ENCODE measurements around the gene DCC. TPM values are rescaled to one million over a fixed set of nuclear protein-coding genes. Genes with fewer than 3 reads are reported as not detected.

Gene DCC
- total and polyA plus RNA-seq, 2 experiments from 2014 or later: 0.53 to 0.73 TPM

DNA sequence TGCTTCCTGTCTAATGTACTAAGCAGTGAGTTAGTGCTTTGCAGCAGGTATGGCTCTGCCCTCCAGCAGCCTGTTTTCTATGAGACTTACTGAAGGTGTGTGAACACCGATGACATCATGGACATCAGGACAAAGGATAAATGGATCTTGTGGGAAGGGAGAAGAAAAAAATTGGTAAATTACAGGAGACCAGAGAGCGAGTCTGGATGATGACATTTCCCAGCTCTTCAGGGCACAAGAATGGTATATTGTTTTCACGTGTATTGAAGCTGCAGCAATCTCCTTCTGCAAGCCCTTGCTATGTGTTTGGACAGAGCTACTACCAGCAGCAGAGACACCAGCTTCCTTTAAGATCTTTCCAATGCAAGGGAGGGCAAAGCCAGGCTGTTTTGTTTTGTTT is 47.2 kb downstream of the DCC start:
- Mint-ChIP-seq H3K9me3 (no peaks in the 10 kb centered on the region), H3K36me3 (ENCODE audit: low read depth) (no peaks in the 10 kb centered on the region), H3K27ac (no peak overlapping the region), H3K4me3 (no peak overlapping the region), H3K27me3 (ENCODE audit: insufficient read depth, low read depth, poor library complexity) (no peaks in the 10 kb centered on the region), H3K4me1 (no peaks in the 10 kb centered on the region)
- H3K27ac ChIP-seq (ENCODE audit: low read depth): no peak overlapping the region
- no peak for DNase-seq (ENCODE audit: low spot score)
- no peaks in the 10 kb centered on the region for H3K79me2 ChIP-seq (replicated peaks; ENCODE audit: insufficient read depth)
- no peaks in the 10 kb centered on the region for H3K27me3 ChIP-seq (ENCODE audit: insufficient read depth)
- H3K4me3 ChIP-seq: no peak overlapping the region
- H2AFZ ChIP-seq: no peak overlapping the region
- H3K36me3 ChIP-seq (ENCODE audit: insufficient read depth): no peaks in the 10 kb centered on the region
- H3K9me2 ChIP-seq (ENCODE audit: insufficient read depth): no peaks in the 10 kb centered on the region
- H3F3A ChIP-seq (replicated peaks; ENCODE audit: low read depth): no peaks in the 10 kb centered on the region
- TF ChIP-seq CREB1 (CRISPR knock-in tag; IDR thresholded peaks at IDR 0.05; ENCODE audit: low read depth): no peak
- TF ChIP-seq JUNB (IDR thresholded peaks at IDR 0.05; ENCODE audit: unreplicated experiment): no peak
- TF ChIP-seq, protein P1, sequence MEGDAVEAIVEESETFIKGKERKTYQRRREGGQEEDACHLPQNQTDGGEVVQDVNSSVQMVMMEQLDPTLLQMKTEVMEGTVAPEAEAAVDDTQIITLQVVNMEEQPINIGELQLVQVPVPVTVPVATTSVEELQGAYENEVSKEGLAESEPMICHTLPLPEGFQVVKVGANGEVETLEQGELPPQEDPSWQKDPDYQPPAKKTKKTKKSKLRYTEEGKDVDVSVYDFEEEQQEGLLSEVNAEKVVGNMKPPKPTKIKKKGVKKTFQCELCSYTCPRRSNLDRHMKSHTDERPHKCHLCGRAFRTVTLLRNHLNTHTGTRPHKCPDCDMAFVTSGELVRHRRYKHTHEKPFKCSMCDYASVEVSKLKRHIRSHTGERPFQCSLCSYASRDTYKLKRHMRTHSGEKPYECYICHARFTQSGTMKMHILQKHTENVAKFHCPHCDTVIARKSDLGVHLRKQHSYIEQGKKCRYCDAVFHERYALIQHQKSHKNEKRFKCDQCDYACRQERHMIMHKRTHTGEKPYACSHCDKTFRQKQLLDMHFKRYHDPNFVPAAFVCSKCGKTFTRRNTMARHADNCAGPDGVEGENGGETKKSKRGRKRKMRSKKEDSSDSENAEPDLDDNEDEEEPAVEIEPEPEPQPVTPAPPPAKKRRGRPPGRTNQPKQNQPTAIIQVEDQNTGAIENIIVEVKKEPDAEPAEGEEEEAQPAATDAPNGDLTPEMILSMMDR (conservative IDR thresholded peaks at IDR 0.05; ENCODE audit: low read depth in 2 of 2): no peak
- TF ChIP-seq ZNF114 (CRISPR knock-in tag; IDR thresholded peaks at IDR 0.05): no peak
- TF ChIP-seq STAT1 (IDR thresholded peaks at IDR 0.05; ENCODE audit: unreplicated experiment): no peak
- TF ChIP-seq NANOG (IDR thresholded peaks at IDR 0.05; ENCODE audit: borderline replicate concordance): no peak
- TF ChIP-seq, protein P2, sequence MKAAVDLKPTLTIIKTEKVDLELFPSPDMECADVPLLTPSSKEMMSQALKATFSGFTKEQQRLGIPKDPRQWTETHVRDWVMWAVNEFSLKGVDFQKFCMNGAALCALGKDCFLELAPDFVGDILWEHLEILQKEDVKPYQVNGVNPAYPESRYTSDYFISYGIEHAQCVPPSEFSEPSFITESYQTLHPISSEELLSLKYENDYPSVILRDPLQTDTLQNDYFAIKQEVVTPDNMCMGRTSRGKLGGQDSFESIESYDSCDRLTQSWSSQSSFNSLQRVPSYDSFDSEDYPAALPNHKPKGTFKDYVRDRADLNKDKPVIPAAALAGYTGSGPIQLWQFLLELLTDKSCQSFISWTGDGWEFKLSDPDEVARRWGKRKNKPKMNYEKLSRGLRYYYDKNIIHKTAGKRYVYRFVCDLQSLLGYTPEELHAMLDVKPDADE (IDR thresholded peaks at IDR 0.05): no peak
- TF ChIP-seq, protein P3, sequence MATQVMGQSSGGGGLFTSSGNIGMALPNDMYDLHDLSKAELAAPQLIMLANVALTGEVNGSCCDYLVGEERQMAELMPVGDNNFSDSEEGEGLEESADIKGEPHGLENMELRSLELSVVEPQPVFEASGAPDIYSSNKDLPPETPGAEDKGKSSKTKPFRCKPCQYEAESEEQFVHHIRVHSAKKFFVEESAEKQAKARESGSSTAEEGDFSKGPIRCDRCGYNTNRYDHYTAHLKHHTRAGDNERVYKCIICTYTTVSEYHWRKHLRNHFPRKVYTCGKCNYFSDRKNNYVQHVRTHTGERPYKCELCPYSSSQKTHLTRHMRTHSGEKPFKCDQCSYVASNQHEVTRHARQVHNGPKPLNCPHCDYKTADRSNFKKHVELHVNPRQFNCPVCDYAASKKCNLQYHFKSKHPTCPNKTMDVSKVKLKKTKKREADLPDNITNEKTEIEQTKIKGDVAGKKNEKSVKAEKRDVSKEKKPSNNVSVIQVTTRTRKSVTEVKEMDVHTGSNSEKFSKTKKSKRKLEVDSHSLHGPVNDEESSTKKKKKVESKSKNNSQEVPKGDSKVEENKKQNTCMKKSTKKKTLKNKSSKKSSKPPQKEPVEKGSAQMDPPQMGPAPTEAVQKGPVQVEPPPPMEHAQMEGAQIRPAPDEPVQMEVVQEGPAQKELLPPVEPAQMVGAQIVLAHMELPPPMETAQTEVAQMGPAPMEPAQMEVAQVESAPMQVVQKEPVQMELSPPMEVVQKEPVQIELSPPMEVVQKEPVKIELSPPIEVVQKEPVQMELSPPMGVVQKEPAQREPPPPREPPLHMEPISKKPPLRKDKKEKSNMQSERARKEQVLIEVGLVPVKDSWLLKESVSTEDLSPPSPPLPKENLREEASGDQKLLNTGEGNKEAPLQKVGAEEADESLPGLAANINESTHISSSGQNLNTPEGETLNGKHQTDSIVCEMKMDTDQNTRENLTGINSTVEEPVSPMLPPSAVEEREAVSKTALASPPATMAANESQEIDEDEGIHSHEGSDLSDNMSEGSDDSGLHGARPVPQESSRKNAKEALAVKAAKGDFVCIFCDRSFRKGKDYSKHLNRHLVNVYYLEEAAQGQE (IDR thresholded peaks at IDR 0.05; ENCODE audit: unreplicated experiment): no peak
- TF ChIP-seq EZH2phosphoT487 (IDR thresholded peaks at IDR 0.05; ENCODE audit: unreplicated experiment): no peak
- no peak for TF ChIP-seq EZH2 (IDR thresholded peaks at IDR 0.05; ENCODE audit: low read depth, unreplicated experiment)
- TF ChIP-seq POLR2AphosphoS5 (IDR thresholded peaks at IDR 0.05; ENCODE audit: low read depth): no peak
- TF ChIP-seq ZNF331 (CRISPR knock-in tag; IDR thresholded peaks at IDR 0.05; ENCODE audit: low read depth): no peak
- TF ChIP-seq, protein P4, sequence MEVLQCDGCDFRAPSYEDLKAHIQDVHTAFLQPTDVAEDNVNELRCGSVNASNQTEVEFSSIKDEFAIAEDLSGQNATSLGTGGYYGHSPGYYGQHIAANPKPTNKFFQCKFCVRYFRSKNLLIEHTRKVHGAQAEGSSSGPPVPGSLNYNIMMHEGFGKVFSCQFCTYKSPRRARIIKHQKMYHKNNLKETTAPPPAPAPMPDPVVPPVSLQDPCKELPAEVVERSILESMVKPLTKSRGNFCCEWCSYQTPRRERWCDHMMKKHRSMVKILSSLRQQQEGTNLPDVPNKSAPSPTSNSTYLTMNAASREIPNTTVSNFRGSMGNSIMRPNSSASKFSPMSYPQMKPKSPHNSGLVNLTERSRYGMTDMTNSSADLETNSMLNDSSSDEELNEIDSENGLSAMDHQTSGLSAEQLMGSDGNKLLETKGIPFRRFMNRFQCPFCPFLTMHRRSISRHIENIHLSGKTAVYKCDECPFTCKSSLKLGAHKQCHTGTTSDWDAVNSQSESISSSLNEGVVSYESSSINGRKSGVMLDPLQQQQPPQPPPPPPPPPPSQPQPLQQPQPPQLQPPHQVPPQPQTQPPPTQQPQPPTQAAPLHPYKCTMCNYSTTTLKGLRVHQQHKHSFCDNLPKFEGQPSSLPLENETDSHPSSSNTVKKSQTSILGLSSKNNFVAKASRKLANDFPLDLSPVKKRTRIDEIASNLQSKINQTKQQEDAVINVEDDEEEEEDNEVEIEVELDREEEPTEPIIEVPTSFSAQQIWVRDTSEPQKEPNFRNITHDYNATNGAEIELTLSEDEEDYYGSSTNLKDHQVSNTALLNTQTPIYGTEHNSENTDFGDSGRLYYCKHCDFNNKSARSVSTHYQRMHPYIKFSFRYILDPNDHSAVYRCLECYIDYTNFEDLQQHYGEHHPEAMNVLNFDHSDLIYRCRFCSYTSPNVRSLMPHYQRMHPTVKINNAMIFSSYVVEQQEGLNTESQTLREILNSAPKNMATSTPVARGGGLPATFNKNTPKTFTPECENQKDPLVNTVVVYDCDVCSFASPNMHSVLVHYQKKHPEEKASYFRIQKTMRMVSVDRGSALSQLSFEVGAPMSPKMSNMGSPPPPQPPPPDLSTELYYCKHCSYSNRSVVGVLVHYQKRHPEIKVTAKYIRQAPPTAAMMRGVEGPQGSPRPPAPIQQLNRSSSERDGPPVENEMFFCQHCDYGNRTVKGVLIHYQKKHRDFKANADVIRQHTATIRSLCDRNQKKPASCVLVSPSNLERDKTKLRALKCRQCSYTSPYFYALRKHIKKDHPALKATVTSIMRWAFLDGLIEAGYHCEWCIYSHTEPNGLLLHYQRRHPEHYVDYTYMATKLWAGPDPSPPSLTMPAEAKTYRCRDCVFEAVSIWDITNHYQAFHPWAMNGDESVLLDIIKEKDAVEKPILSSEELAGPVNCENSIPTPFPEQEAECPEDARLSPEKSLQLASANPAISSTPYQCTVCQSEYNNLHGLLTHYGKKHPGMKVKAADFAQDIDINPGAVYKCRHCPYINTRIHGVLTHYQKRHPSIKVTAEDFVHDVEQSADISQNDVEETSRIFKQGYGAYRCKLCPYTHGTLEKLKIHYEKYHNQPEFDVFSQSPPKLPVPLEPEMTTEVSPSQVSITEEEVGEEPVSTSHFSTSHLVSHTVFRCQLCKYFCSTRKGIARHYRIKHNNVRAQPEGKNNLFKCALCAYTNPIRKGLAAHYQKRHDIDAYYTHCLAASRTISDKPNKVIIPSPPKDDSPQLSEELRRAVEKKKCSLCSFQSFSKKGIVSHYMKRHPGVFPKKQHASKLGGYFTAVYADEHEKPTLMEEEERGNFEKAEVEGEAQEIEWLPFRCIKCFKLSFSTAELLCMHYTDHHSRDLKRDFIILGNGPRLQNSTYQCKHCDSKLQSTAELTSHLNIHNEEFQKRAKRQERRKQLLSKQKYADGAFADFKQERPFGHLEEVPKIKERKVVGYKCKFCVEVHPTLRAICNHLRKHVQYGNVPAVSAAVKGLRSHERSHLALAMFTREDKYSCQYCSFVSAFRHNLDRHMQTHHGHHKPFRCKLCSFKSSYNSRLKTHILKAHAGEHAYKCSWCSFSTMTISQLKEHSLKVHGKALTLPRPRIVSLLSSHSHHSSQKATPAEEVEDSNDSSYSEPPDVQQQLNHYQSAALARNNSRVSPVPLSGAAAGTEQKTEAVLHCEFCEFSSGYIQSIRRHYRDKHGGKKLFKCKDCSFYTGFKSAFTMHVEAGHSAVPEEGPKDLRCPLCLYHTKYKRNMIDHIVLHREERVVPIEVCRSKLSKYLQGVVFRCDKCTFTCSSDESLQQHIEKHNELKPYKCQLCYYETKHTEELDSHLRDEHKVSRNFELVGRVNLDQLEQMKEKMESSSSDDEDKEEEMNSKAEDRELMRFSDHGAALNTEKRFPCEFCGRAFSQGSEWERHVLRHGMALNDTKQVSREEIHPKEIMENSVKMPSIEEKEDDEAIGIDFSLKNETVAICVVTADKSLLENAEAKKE (CRISPR knock-in tag; IDR thresholded peaks at IDR 0.05): no peak
- no peaks in the 10 kb centered on the region for H3K4me1 ChIP-seq (ENCODE audit: insufficient read depth)
- ATAC-seq: no peak
- H4K20me1 ChIP-seq (replicated peaks; ENCODE audit: insufficient read depth): no peaks in the 10 kb centered on the region
- H3K4me2 ChIP-seq: no peak overlapping the region

Measured in GM23338 (cell line).